Measurements from ENCODE around the gene SURF6. TPM values are rescaled to one million over a fixed set of nuclear protein-coding genes. Genes with fewer than 3 reads are reported as not detected.
A peak's percentile ranks its signal among the peaks of the same experiment; 100 is the strongest.

The SURF6 gene
- total and polyA plus RNA-seq, 2 of the 8 experiments (the other 6 are each of a cell fraction or from before 2014, with no cell fraction given): 6.1 to 23.7 TPM

GRCh38 chr9:133374612-133375115, 38.7 kb upstream of the SURF6 start:
- Histone ChIP-seq H3K4ac (replicated peaks; ENCODE audit: insufficient read length, low read depth, low read length) (no peak overlapping the region), H4K20me1 (replicated peaks in 1 of 2; ENCODE audit: control insufficient read depth in 1 of 2, insufficient read depth in 2 of 2, low read length in 2 of 2) (peaks cover 18 to 39% of the 10 kb centered on the region in 2 experiments), H3K23ac (ENCODE audit: insufficient read length) (no peak overlapping the region), H2AK5ac (ENCODE audit: low read depth, low read length) (no peak overlapping the region), H2BK20ac (ENCODE audit: low read length) (no peak overlapping the region), H3K4me3 (ENCODE audit: extremely low read depth in 1 of 4, insufficient read depth in 2 of 4, low read depth in 3 of 4, low read length in 4 of 4) (peak overlapping the region; percentile 70 to 87 (median 74)), H3K23me2 (ENCODE audit: low read depth, low read length) (peaks cover 8% of the 10 kb centered on the region; the same call in 1 of the 2 replicates), H3K36me3 (ENCODE audit: control insufficient read depth in 2 of 4, insufficient read depth in 4 of 4, low read length in 3 of 4) (peaks cover 0 to 13% (median 7%) of the 10 kb centered on the region in 4 experiments; a peak in 4 of 8 replicates), H4K5ac (ENCODE audit: insufficient read length, low read depth, low read length) (no peak overlapping the region), H3K4me1 (replicated peaks in 1 of 4; ENCODE audit: control insufficient read depth in 3 of 4, insufficient read depth in 4 of 4, low read length in 3 of 4) (peaks cover 0 to 5% (median 0%) of the 10 kb centered on the region in 4 experiments; a peak in 1 of 7 replicates), H3K14ac (ENCODE audit: insufficient read length) (no peak overlapping the region), H2AFZ (ENCODE audit: low read length) (no peak overlapping the region), H2BK120ac (replicated peaks; ENCODE audit: low read depth, low read length) (no peak overlapping the region), H3K79me2 (ENCODE audit: control insufficient read depth in 1 of 2, insufficient read depth in 2 of 2, low read length in 2 of 2) (peaks cover 14 to 57% of the 10 kb centered on the region in 2 experiments), H3K9me3 (ENCODE audit: insufficient read depth in 2 of 2, low read depth in 1 of 2, low read length in 1 of 2) (peaks cover 0 to 4% of the 10 kb centered on the region in 2 experiments; a peak in 2 of 4 replicates), H3K9ac (replicated peaks in 1 of 4; ENCODE audit: extremely low read depth in 1 of 4, low read depth in 3 of 4, low read length in 3 of 4) (peak overlapping the region; percentile 65 to 92 (median 80); a peak in 4 of 7 replicates), H2BK5ac (ENCODE audit: low read depth, low read length) (no peak overlapping the region), H3K18ac (ENCODE audit: extremely low read depth, low read length) (no peak overlapping the region), H3K27ac (ENCODE audit: low read depth, low read length) (no peak overlapping the region), H2BK15ac (ENCODE audit: low read length) (no peak overlapping the region), H3K79me1 (ENCODE audit: low read depth, low read length) (peaks cover 12% of the 10 kb centered on the region; the same call in 1 of the 2 replicates), H3K4me2 (ENCODE audit: insufficient read depth in 1 of 2, low read depth in 2 of 2, low read length in 2 of 2) (peak overlapping the region; percentile 76 to 77), H3K27me3 (replicated peaks in 1 of 4; ENCODE audit: control insufficient read depth in 3 of 4, extremely low read depth in 1 of 4, insufficient read depth in 3 of 4, low read length in 3 of 4) (peaks cover 0 to 11% (median 6%) of the 10 kb centered on the region in 4 experiments; a peak in 5 of 7 replicates), H3K56ac (replicated peaks; ENCODE audit: insufficient read length, low read depth, low read length) (no peak overlapping the region), H2BK12ac (ENCODE audit: low read depth, low read length) (no peak overlapping the region), H4K8ac (ENCODE audit: extremely low read depth, insufficient read depth, low read length) (no peak overlapping the region), H4K91ac (replicated peaks; ENCODE audit: insufficient read length, low read length) (no peak overlapping the region)
- ChIA-PET POLR2A (ENCODE audit: partially characterized antibody) (interaction anchor here (1.1 to 19.9 kb wide), 6 partner anchors 9 to 42 kb away, joined by 3 to 461 read pairs (median 6); partner anchors contain the start of genes MED22, RPL7A, SURF1 and SURF2), CTCF (ENCODE audit: partially characterized antibody) (interaction anchor here (0.7 to 10.1 kb wide), 7 partner anchors 12 to 310 kb away, joined by 3 to 90 read pairs (median 3); partner anchors contain the start of genes SURF1 and SURF2)
- WGBS, 2 experiments (ENCODE audit: extremely low coverage in 1 of 2, insufficient coverage in 1 of 2, insufficient read length in 1 of 2, insufficient replicate concordance in 2 of 2, low coverage in 1 of 2, low lambda C conversion rate in 2 of 2, missing lambda C conversion rate in 1 of 2): 60% methylated on average over 12 of the region's 12 CpGs; no CpG with 5 or more reads in 1 of the 2 experiments
- FAIRE-seq: no peak
- no peak for DNase-seq (ENCODE audit: low read depth in 1 of 2, low spot score in 2 of 2)
- TF ChIP-seq NANOG (IDR thresholded peaks at IDR 0.05; ENCODE audit: insufficient read depth, low read depth, low read length, poor library complexity, severe bottlenecking) (no peak), BACH1 (IDR thresholded peaks at IDR 0.05; ENCODE audit: low read length) (no peak)
